Liver (tissue), 3 donors: ENCODE measurements around the gene PALM2AKAP2.

Source experiments
- ATF3 ChIP-seq: IDR thresholded peaks from 2 replicates; pipeline ENCODE4 v1.6.1; 2016; ENCODE audit warnings: antibody characterized with exemption
- EGR1 ChIP-seq, 2 donors: IDR thresholded peaks; 2 replicates each; pipeline ENCODE4 v1.6.1; 2016 to 2018; ENCODE audit warnings: antibody characterized with exemption in 2 of 2, low read depth in 2 of 2
- FOXA1 ChIP-seq: IDR thresholded peaks from 2 replicates; pipeline ENCODE4 v1.6.1; 2016; ENCODE audit warnings: antibody characterized with exemption
- GABPA ChIP-seq, 2 donors: IDR thresholded peaks in 1 of 2; conservative IDR thresholded peaks in 1 of 2; 2 replicates each; pipeline ENCODE4 v1.6.1; 2016; ENCODE audit warnings: antibody characterized with exemption in 2 of 2, mild to moderate bottlenecking in 1 of 2, moderate library complexity in 1 of 2
- NR2F2 ChIP-seq: IDR thresholded peaks from 2 replicates; pipeline ENCODE4 v1.6.1; 2016; ENCODE audit warnings: antibody characterized with exemption
- RAD21 ChIP-seq, 2 donors: IDR thresholded peaks; 2 replicates each; pipeline ENCODE4 v1.6.1; 2016; ENCODE audit warnings: antibody characterized with exemption in 2 of 2, mild to moderate bottlenecking in 2 of 2
- SP1 ChIP-seq: IDR thresholded peaks from 2 replicates; pipeline ENCODE4 v1.6.1; 2018; ENCODE audit warnings: antibody characterized with exemption, mild to moderate bottlenecking
- TF ChIP-seq, protein P1 (sequence below): fragments of 150-350 bp; IDR thresholded peaks from 2 replicates; pipeline ENCODE4 v1.5.1; 2017; ENCODE audit warnings: improper control_type of control experiment, low read depth, low read length; ENCODE audit not compliant: missing input control
- TF ChIP-seq, protein P2 (sequence below): IDR thresholded peaks from 2 replicates; pipeline ENCODE4 v1.6.1; 2016; ENCODE audit warnings: antibody characterized with exemption
- TF ChIP-seq, protein P3 (sequence below): IDR thresholded peaks from 2 replicates; pipeline ENCODE4 v1.6.1; 2016; ENCODE audit warnings: antibody characterized with exemption, mild to moderate bottlenecking
- donor health status: healthy.
- donor health status: healthy.

- TF ChIP-seq, protein P1, sequence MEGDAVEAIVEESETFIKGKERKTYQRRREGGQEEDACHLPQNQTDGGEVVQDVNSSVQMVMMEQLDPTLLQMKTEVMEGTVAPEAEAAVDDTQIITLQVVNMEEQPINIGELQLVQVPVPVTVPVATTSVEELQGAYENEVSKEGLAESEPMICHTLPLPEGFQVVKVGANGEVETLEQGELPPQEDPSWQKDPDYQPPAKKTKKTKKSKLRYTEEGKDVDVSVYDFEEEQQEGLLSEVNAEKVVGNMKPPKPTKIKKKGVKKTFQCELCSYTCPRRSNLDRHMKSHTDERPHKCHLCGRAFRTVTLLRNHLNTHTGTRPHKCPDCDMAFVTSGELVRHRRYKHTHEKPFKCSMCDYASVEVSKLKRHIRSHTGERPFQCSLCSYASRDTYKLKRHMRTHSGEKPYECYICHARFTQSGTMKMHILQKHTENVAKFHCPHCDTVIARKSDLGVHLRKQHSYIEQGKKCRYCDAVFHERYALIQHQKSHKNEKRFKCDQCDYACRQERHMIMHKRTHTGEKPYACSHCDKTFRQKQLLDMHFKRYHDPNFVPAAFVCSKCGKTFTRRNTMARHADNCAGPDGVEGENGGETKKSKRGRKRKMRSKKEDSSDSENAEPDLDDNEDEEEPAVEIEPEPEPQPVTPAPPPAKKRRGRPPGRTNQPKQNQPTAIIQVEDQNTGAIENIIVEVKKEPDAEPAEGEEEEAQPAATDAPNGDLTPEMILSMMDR: no peak
- TF ChIP-seq, protein P2, sequence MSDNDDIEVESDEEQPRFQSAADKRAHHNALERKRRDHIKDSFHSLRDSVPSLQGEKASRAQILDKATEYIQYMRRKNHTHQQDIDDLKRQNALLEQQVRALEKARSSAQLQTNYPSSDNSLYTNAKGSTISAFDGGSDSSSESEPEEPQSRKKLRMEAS: no peak
- TF ChIP-seq EGR1 (IDR thresholded peaks at IDR 0.05; ENCODE audit: low read depth in 2 of 2) (no peak), NR2F2 (no peak), ATF3 (no peak), SP1 (no peak), GABPA (IDR thresholded peaks at IDR 0.05 in 1 of 2, conservative IDR thresholded peaks at IDR 0.05 in 1 of 2) (no peak), RAD21 (IDR thresholded peaks at IDR 0.05) (no peak), FOXA1 (no peak)
- TF ChIP-seq, protein P3, sequence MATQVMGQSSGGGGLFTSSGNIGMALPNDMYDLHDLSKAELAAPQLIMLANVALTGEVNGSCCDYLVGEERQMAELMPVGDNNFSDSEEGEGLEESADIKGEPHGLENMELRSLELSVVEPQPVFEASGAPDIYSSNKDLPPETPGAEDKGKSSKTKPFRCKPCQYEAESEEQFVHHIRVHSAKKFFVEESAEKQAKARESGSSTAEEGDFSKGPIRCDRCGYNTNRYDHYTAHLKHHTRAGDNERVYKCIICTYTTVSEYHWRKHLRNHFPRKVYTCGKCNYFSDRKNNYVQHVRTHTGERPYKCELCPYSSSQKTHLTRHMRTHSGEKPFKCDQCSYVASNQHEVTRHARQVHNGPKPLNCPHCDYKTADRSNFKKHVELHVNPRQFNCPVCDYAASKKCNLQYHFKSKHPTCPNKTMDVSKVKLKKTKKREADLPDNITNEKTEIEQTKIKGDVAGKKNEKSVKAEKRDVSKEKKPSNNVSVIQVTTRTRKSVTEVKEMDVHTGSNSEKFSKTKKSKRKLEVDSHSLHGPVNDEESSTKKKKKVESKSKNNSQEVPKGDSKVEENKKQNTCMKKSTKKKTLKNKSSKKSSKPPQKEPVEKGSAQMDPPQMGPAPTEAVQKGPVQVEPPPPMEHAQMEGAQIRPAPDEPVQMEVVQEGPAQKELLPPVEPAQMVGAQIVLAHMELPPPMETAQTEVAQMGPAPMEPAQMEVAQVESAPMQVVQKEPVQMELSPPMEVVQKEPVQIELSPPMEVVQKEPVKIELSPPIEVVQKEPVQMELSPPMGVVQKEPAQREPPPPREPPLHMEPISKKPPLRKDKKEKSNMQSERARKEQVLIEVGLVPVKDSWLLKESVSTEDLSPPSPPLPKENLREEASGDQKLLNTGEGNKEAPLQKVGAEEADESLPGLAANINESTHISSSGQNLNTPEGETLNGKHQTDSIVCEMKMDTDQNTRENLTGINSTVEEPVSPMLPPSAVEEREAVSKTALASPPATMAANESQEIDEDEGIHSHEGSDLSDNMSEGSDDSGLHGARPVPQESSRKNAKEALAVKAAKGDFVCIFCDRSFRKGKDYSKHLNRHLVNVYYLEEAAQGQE: no peak
Measured at GRCh38 chr9:109759589-109759988, 20.4 kb upstream of the PALM2AKAP2 start.
